Measurements from ENCODE around the gene HEATR3.

Gene HEATR3

GRCh38 chr16:50065624-50066481, at the start of gene HEATR3:
TSS of gene HEATR3 (plus strand) at chr16:50065970. CDS start at chr16:50066132, 162 bp downstream.
- H3K36me3 ChIP-seq (replicated peaks): peaks cover 13% of the 10 kb centered on the region
- H3K27ac ChIP-seq: peak within 1 kb of the TSS; percentile 73
- in situ Hi-C loops (cut with HindIII; ENCODE audit: low pct_ligation_motif_present, low sequenced_read_pairs): no loop called here
- H3K4me3 ChIP-seq (ENCODE audit: low read depth, low read length): peak within 1 kb of the TSS; percentile 91
- peak; percentile 86 for DNase-seq
- no peak for TF ChIP-seq CTCF (IDR thresholded peaks at IDR 0.05; ENCODE audit: low read depth, low read length, missing control alignments)
- H3K27me3 ChIP-seq (replicated peaks): no peaks in the 10 kb centered on the region

- H3K4me3 ChIP-seq (ENCODE audit: low read depth, low read length): no peak overlapping the region
- H3K27ac ChIP-seq: no peak overlapping the region
- in situ Hi-C loops (cut with HindIII; ENCODE audit: low pct_ligation_motif_present, low sequenced_read_pairs): no loop called here
- TF ChIP-seq CTCF (IDR thresholded peaks at IDR 0.05; ENCODE audit: low read depth, low read length, missing control alignments): no peak
- no peaks in the 10 kb centered on the region for H3K27me3 ChIP-seq (replicated peaks)
- H3K36me3 ChIP-seq (replicated peaks): no peaks in the 10 kb centered on the region
- DNase-seq: no peak
Observed at GRCh38 chr16:50017553-50017952, 48.2 kb upstream of the HEATR3 start.

- no peaks in the 10 kb centered on the region for H3K27me3 ChIP-seq (replicated peaks)
- peak; percentile 45 for TF ChIP-seq CTCF (IDR thresholded peaks at IDR 0.05; ENCODE audit: low read depth, low read length, missing control alignments)
- H3K27ac ChIP-seq: no peak overlapping the region
- DNase-seq: peak; percentile 25
- H3K4me3 ChIP-seq (ENCODE audit: low read depth, low read length): no peak overlapping the region
- in situ Hi-C loops (cut with HindIII; ENCODE audit: low pct_ligation_motif_present, low sequenced_read_pairs): no loop called here
- H3K36me3 ChIP-seq (replicated peaks): no peaks in the 10 kb centered on the region
Observed at GRCh38 chr16:50021544-50021943, 44.2 kb upstream of the HEATR3 start.

GRCh38 chr16:50023641-50024040, 42.1 kb upstream of the HEATR3 start:
- H3K27me3 ChIP-seq (replicated peaks): no peaks in the 10 kb centered on the region
- no peak for DNase-seq
- H3K27ac ChIP-seq: no peak overlapping the region
- no peaks in the 10 kb centered on the region for H3K36me3 ChIP-seq (replicated peaks)
- in situ Hi-C loops (cut with HindIII; ENCODE audit: low pct_ligation_motif_present, low sequenced_read_pairs): no loop called here
- no peak overlapping the region for H3K4me3 ChIP-seq (ENCODE audit: low read depth, low read length)
- TF ChIP-seq CTCF (IDR thresholded peaks at IDR 0.05; ENCODE audit: low read depth, low read length, missing control alignments): no peak

- H3K27ac ChIP-seq: no peak overlapping the region
- H3K4me3 ChIP-seq (ENCODE audit: low read depth, low read length): no peak overlapping the region
- TF ChIP-seq CTCF (IDR thresholded peaks at IDR 0.05; ENCODE audit: low read depth, low read length, missing control alignments): no peak
- in situ Hi-C loops (cut with HindIII; ENCODE audit: low pct_ligation_motif_present, low sequenced_read_pairs): no loop called here
- H3K27me3 ChIP-seq (replicated peaks): no peaks in the 10 kb centered on the region
- no peak for DNase-seq
- H3K36me3 ChIP-seq (replicated peaks): no peaks in the 10 kb centered on the region
Observed at GRCh38 chr16:50024207-50024606, 41.6 kb upstream of the HEATR3 start.

Measured in brain microvascular endothelial cell (primary cell).